GM19351 (cell line): Measurements from ENCODE around the gene SSR2.
A peak's percentile ranks its signal among the peaks of the same experiment; 100 is the strongest.

Experiments
- ATAC-seq: cut with Tn5 transposase; IDR thresholded peaks from one replicate; pipeline ENCODE4 v1.9.1; 2021; ENCODE audit warnings: mild to moderate bottlenecking, moderate library complexity; ENCODE audit not compliant: unreplicated experiment

SSR2 gene

GRCh38 chr1:155974208-155975115 lies 46.3 kb downstream of the SSR2 start:
- no peak for ATAC-seq

GRCh38 chr1:155973723-155974122 lies 47.0 kb downstream of the SSR2 start:
- ATAC-seq, result no peak

DNA sequence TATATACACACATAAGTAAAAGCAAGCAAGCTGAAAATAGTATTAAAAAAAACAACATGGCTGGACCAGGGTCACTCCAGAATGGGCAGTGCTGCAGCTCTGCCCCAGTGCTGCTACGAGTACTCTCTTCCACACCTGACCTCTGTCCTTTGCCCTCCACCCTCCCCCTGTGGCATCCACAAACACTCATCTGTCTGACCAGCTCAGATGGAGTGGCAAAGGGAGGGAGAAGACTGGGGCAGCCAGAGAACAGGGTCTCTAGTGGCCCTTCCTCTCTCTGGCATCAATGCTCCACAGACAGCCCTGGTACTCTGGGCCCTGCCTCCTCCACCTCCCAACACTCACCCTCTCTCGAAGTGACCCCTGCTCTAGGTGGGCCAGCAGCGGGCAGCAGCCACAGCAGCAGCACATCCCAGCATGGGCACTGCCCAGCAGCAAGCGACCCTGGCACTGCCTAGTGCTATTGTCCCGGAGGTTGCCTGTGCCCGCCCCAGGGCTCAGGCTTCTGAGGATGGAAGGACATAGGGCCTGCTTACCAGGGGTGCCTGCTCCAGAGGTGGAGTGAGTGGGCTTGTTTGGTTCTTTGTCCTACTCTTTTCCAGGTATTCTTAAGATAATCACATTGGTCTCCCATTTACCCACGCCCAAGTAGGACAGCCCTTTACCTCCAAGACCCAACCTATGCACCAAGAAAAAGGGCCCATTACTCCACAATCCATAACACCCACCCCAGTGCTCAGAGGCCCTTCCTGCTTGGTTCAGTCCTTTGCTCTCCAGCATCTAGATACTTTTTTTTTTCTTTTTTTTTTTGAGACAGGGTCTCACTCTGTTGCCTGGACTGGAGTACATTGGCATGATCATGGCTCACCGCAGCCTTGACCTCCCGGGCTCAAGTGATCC lies 48.6 kb downstream of the SSR2 start:
- no peak for ATAC-seq

GRCh38 chr1:155970531-155971167 lies 50.1 kb downstream of the SSR2 start:
- ATAC-seq, result peak; percentile 63

- ATAC-seq, result no peak
Measured at GRCh38 chr1:155969377-155969791, 51.4 kb downstream of the SSR2 start.

GRCh38 chr1:155968670-155969069 lies 52.1 kb downstream of the SSR2 start:
- ATAC-seq, result no peak

GRCh38 chr1:155968051-155968400 lies 52.7 kb downstream of the SSR2 start:
- no peak for ATAC-seq

GRCh38 chr1:155967341-155968050 lies 53.3 kb downstream of the SSR2 start:
- no peak for ATAC-seq

DNA sequence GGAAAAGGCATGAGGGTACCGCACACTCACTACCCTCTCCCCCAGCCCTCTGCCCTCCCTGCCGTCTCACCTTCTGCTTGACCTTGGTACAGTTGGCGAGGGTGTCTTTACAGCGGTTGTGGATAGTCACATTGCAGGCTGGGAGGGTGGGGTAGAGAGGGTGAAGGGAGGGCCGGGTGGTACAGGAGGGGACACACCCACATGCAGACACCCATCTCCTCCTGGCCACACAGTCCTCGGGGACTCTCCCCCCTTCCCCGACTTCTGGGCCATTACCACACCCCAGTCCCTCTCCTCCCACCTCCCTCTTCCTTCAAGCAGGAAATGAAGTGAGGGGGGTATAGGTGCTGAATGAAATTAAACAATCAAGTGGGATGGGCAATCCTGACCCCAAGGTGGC lies 54.0 kb downstream of the SSR2 start:
- ATAC-seq, result no peak

DNA sequence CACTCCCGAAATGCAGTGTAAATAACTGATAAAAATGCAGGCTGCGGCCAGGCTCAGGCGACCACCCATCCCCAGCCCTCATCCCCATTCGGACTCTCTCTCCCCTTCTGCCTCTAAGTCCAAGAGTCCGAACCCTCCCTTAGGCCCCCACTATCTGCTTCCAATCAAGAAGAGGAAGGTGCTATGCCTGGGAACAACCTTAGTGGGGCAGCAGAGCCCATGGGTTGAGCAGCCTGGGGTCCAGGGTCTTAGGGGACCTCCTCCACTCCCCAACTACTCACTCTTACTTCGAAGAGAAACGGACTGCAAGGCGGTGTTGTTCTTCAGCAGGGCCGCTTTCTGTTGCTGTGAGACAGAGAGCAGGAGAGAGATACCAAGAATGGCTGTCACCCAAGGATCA lies 54.6 kb downstream of the SSR2 start:
- no peak for ATAC-seq

DNA sequence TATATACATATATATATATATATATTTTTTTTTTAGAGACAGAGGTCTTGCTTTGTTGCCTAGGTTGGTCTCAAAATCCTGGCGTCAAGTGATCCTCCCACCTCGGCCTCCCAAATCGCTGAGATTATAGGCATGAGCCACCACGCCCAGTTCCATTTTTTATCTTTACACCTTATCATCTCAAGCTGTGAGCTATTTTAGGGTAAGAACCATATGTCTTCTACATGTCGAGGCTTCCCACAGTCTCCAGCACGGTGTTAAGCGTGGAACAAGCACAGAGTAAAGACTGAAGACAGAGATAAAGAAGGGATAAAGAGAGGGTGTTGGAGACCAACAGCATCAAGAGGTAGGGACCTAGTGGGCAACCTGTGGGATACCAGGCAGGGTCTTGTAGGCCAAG lies 56.6 kb downstream of the SSR2 start:
- no peak for ATAC-seq

GRCh38 chr1:155962599-155963211 lies 58.0 kb downstream of the SSR2 start:
- no peak for ATAC-seq

- ATAC-seq, result no peak
Measured at GRCh38 chr1:155961937-155962336, 58.8 kb downstream of the SSR2 start.

DNA sequence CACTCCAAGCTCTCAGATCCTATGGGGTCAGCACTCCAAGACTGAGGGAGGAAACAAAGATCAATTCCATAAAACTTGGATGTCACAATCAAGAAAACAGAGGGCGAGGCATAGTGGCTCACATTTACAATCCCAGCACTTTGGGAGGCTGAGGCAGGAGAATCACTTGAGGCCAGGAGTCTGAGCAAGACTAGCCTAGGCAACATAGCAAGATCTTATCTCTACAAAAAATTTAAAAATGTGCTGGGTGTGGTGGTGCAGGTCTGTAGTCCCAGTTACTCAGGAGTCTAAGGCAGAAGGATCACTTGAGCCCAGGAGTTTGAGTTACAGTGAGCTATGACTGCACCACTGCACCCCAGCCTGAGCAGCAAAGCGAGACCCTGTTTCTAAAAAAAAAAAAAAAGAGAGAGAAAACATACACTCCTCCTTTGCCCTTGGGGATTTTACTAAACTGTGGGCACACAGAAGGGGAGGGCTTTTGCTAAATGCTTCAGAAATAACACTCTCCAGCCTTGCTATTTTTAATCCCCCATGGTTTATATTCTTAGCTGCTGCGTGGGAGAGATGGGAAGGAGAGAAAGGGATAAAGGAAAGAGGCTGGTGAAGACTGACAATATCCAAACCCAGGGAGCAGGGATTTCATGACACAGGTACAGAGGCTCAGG lies 60.5 kb downstream of the SSR2 start:
- no peak for ATAC-seq
